GM12874 (cell line): ENCODE data around the gene DTNB.

Source experiments
- TF ChIP-seq, protein P1 (sequence below): IDR thresholded peaks from 2 replicates; pipeline ENCODE4 v1.5.1; 2011; ENCODE audit warnings: low read depth, mild to moderate bottlenecking, control low read depth, low read length, moderate library complexity; ENCODE audit not compliant: insufficient read depth

DTNB gene

GRCh38 chr2:25677877-25678276 lies 4.5 kb upstream of the DTNB start:
- TF ChIP-seq, protein P1, sequence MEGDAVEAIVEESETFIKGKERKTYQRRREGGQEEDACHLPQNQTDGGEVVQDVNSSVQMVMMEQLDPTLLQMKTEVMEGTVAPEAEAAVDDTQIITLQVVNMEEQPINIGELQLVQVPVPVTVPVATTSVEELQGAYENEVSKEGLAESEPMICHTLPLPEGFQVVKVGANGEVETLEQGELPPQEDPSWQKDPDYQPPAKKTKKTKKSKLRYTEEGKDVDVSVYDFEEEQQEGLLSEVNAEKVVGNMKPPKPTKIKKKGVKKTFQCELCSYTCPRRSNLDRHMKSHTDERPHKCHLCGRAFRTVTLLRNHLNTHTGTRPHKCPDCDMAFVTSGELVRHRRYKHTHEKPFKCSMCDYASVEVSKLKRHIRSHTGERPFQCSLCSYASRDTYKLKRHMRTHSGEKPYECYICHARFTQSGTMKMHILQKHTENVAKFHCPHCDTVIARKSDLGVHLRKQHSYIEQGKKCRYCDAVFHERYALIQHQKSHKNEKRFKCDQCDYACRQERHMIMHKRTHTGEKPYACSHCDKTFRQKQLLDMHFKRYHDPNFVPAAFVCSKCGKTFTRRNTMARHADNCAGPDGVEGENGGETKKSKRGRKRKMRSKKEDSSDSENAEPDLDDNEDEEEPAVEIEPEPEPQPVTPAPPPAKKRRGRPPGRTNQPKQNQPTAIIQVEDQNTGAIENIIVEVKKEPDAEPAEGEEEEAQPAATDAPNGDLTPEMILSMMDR: no peak

- TF ChIP-seq, protein P1: no peak
These were observed 643 bp upstream of the DTNB start for GRCh38 chr2:25674077-25674362.

DNA sequence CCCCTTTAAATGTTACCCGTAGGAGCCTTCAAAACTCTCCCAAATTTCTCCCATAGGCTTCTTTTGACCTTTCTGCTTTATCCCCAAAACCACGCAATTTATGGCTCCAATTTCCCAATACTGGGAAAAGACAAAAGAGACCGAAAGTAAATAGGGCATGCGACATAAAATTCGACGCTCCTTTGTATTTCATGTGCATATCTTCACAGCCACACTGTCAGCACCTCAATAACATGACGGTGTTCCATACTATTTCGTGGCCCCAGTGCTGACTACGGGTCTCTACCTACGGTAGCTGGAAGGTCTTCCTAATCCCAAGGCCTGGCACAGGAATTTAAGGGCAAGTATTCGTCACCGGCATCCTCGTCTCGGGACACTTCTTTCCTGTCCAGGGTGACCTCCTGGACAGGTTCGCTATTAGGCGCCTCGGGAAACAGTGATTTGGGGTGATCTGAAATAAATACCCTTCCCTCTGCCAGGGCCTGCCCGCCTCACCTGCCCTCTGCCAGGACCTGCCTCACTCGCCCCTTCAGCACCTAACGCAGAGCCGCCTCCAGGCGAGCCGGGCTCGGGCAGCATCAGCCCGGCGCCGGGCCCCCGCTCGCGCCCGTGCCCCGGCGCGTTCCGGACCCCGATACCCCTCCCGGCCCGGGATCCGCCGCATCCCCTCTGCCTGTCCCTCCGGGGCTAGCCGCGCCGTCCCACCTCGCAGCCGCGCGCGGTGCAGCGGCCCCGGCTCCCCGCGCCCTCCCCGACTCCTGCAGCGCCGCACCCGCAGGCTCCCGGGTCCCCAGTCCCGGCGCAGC lies 680 bp downstream of the DTNB start:
- TF ChIP-seq, protein P1: no peak

DNA sequence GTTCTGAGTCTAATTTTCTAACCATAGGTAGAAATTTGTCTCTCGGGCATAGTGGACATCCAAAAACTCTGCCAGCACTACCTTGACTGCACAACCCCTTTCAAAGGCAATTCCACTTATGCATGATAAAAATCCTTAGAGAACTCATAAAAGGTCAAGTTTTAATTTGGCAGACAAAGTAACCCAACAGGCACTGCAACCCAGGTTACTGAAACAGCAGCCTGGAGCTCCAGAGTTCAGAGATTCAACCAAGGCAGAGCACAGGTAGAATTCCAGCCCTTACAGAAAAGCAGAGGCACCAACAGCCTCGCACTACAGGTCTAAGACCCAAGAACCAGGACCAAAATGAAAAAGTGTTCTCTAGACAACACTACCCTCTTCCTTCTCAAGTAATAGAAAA lies 1.8 kb downstream of the DTNB start:
- TF ChIP-seq, protein P1: no peak

- TF ChIP-seq, protein P1: no peak
These were observed 3.9 kb downstream of the DTNB start for GRCh38 chr2:25669520-25669919.

- TF ChIP-seq, protein P1: no peak
These were observed 7.2 kb downstream of the DTNB start for GRCh38 chr2:25666218-25666617.

- TF ChIP-seq, protein P1: no peak
These were observed 8.4 kb downstream of the DTNB start for GRCh38 chr2:25664965-25665307.
